A549 (cell line): ENCODE results near the gene TNS3. TPM values are rescaled to one million over a fixed set of nuclear protein-coding genes. Genes with fewer than 3 reads are reported as not detected.

Source experiments
- ATAC-seq, 2 experiments: fragments of 200-7000 bp in 1 of 2; fragments of >200 bp in 1 of 2; cut with Nextera tagmentation in 1 of 2; cut with Tn5 transposase in 1 of 2; 3 replicates each; pipeline versions ENCODE4 v1.8.0 to v1.9.1; 2018 to 2020; ENCODE audit warnings: mild to moderate bottlenecking in 1 of 2, moderate library complexity in 1 of 2
- CTCF ChIA-PET: fragments of 300-600 bp; sonication (Branson Sonifier 250); formaldehyde crosslinking; extraction: SDS; loops from one replicate; lab custom pipeline; 2021; ENCODE audit warnings: antibody characterized with exemption, inconsistent platforms; lab: Yijun Ruan, JAX
- POLR2A ChIA-PET: fragments of 350-600 bp; formaldehyde crosslinking; extraction: SDS; loops from one replicate; lab custom pipeline; 2021; ENCODE audit warnings: antibody characterized with exemption, inconsistent platforms; lab: Yijun Ruan, JAX
- DNase-seq, 2 experiments: peaks; one replicate each; pipeline versions ENCODE4 v3.0.0 to v3.0.0-alpha.2; 2011 to 2016; ENCODE audit warnings: low read depth in 1 of 2, low spot score in 1 of 2
- FAIRE-seq: peaks from 2 replicates; lab custom pipeline; 2011; peaks lifted over from hg19 to GRCh38; lab: Jason Lieb, UNC
- H3K27ac ChIP-seq, 2 experiments: fragments of >200 bp; sonication (Bioruptor Twin); formaldehyde crosslinking; 3 replicates each; pipeline ENCODE4 v1.5.1; 2016 to 2017
- H3K4me1 ChIP-seq: fragments of >200 bp; sonication (Bioruptor Twin); formaldehyde crosslinking; 3 replicates; pipeline ENCODE4 v1.6.1; 2016
- H3K4me2 ChIP-seq: fragments of >200 bp; sonication (Bioruptor Twin); formaldehyde crosslinking; 3 replicates; pipeline ENCODE4 v1.6.1; 2016
- H3K4me3 ChIP-seq: fragments of >200 bp; sonication (Bioruptor Twin); formaldehyde crosslinking; 3 replicates; pipeline ENCODE4 v1.5.1; 2016
- H3K9me3 ChIP-seq: fragments of >200 bp; sonication (Bioruptor Twin); formaldehyde crosslinking; 3 replicates; pipeline ENCODE4 v1.6.1; 2016
- BCL3 ChIP-seq: fragments of >200 bp; sonication (Bioruptor Twin); formaldehyde crosslinking; IDR thresholded peaks from 3 replicates; pipeline ENCODE4 v1.6.1; 2016
- BHLHE40 ChIP-seq: IDR thresholded peaks from 2 replicates; pipeline ENCODE4 v1.6.1; 2012; ENCODE audit warnings: low read depth, low read length, inconsistent platforms
- CBX2 ChIP-seq: fragments of 200-600 bp; sonication (generic); IDR thresholded peaks from 2 replicates; pipeline ENCODE4 v1.6.1; 2016; ENCODE audit warnings: low read depth, mild to moderate bottlenecking, borderline replicate concordance
- CBX8 ChIP-seq: fragments of 200-600 bp; sonication (generic); IDR thresholded peaks from 2 replicates; pipeline ENCODE4 v1.6.1; 2016
- CEBPB ChIP-seq, 2 experiments: fragments of >200 bp in 1 of 2; sonication (Bioruptor Twin) in 1 of 2; formaldehyde crosslinking in 1 of 2; IDR thresholded peaks; 2 replicates each; pipeline ENCODE4 v1.6.1; 2012 to 2016
- CHD2 ChIP-seq: fragments of 150-350 bp; IDR thresholded peaks from 2 replicates; pipeline ENCODE4 v1.6.1; 2014; ENCODE audit warnings: low read length; ENCODE audit not compliant: partially characterized antibody
- CHD4 ChIP-seq: fragments of 200-600 bp; sonication (generic); IDR thresholded peaks from 2 replicates; pipeline ENCODE4 v1.6.1; 2016; ENCODE audit warnings: antibody characterized with exemption, mild to moderate bottlenecking, borderline replicate concordance
- EHMT2 ChIP-seq: fragments of 200-600 bp; sonication (generic); IDR thresholded peaks from 2 replicates; pipeline ENCODE4 v1.6.1; 2016; ENCODE audit warnings: antibody characterized with exemption, low read depth, mild to moderate bottlenecking, moderate library complexity
- EP300 ChIP-seq, 2 experiments: fragments of >200 bp; sonication (Bioruptor Twin); formaldehyde crosslinking; IDR thresholded peaks; 2 replicates in 1 of 2; 3 replicates in 1 of 2; pipeline ENCODE4 v1.6.1; 2016 to 2017
- FOSB ChIP-seq: fragments of 250-450 bp; sonication (Bioruptor Pico); IDR thresholded peaks from 2 replicates; pipeline ENCODE4 v1.5.0; 2020; ENCODE audit warnings: mild to moderate bottlenecking, moderate library complexity
- GATA3 ChIP-seq: IDR thresholded peaks from 2 replicates; pipeline ENCODE4 v1.6.1; 2012; ENCODE audit warnings: borderline replicate concordance
- HEYL ChIP-seq: fragments of 250-450 bp; sonication (Bioruptor Pico); IDR thresholded peaks from 2 replicates; pipeline ENCODE4 v1.8.0; 2021; ENCODE audit warnings: mild to moderate bottlenecking, moderate library complexity
- HMGXB4 ChIP-seq: fragments of 250-450 bp; sonication (Bioruptor Pico); IDR thresholded peaks from 2 replicates; pipeline ENCODE4 v1.5.0; 2021; ENCODE audit warnings: mild to moderate bottlenecking, moderate library complexity, borderline replicate concordance
- HOXA7 ChIP-seq: fragments of 250-450 bp; sonication (Bioruptor Pico); IDR thresholded peaks from 2 replicates; pipeline ENCODE4 v1.5.0; 2020; ENCODE audit warnings: mild to moderate bottlenecking, moderate library complexity
- HOXB5 ChIP-seq: fragments of 250-450 bp; sonication (Bioruptor Pico); IDR thresholded peaks from 2 replicates; pipeline ENCODE4 v1.5.0; 2020; ENCODE audit warnings: mild to moderate bottlenecking, moderate library complexity
- JUNB ChIP-seq: fragments of >200 bp; sonication (Bioruptor Twin); formaldehyde crosslinking; IDR thresholded peaks from 2 replicates; pipeline ENCODE4 v1.6.1; 2016
- KDM1A ChIP-seq: fragments of 200-600 bp; sonication (generic); IDR thresholded peaks from 2 replicates; pipeline ENCODE4 v1.6.1; 2016; ENCODE audit warnings: low read depth, mild to moderate bottlenecking
- KDM5A ChIP-seq: fragments of 200-600 bp; sonication (generic); IDR thresholded peaks from 2 replicates; pipeline ENCODE4 v1.6.1; 2016; ENCODE audit warnings: antibody characterized with exemption, mild to moderate bottlenecking
- MAZ ChIP-seq: fragments of 150-350 bp; IDR thresholded peaks from 2 replicates; pipeline ENCODE4 v1.6.1; 2014; ENCODE audit warnings: antibody characterized with exemption, low read depth, low read length, borderline replicate concordance
- NFE2L2 ChIP-seq: fragments of 150-350 bp; conservative IDR thresholded peaks from 2 replicates; pipeline ENCODE4 v1.6.1; 2014; ENCODE audit warnings: low read length
- NPAS2 ChIP-seq: fragments of 250-450 bp; sonication (Bioruptor Pico); IDR thresholded peaks from 2 replicates; pipeline ENCODE4 v1.8.0; 2022; ENCODE audit warnings: mild to moderate bottlenecking, moderate library complexity, borderline replicate concordance
- NR3C1 ChIP-seq: fragments of >200 bp; sonication (Bioruptor Twin); formaldehyde crosslinking; IDR thresholded peaks from 3 replicates; pipeline ENCODE4 v1.6.1; 2017
- PBX3 ChIP-seq: IDR thresholded peaks from 2 replicates; pipeline ENCODE4 v1.6.1; 2012
- POLR2A ChIP-seq: IDR thresholded peaks from 2 replicates; pipeline ENCODE4 v1.6.1; 2012; ENCODE audit warnings: mild to moderate bottlenecking, low read length
- RFX5 ChIP-seq: fragments of 450-650 bp; IDR thresholded peaks from 2 replicates; pipeline ENCODE4 v1.7.1; 2014; ENCODE audit warnings: antibody characterized with exemption, mild to moderate bottlenecking, moderate library complexity
- RNF2 ChIP-seq: fragments of 200-600 bp; sonication (generic); IDR thresholded peaks from 2 replicates; pipeline ENCODE4 v1.6.1; 2016; ENCODE audit warnings: low read depth, mild to moderate bottlenecking, antibody characterized with exemption, moderate library complexity, borderline replicate concordance
- SMC3 ChIP-seq: fragments of >200 bp; sonication (Bioruptor Twin); formaldehyde crosslinking; IDR thresholded peaks from 3 replicates; pipeline ENCODE4 v1.6.1; 2018; ENCODE audit warnings: inconsistent platforms
- TFCP2L1 ChIP-seq: fragments of 250-450 bp; sonication (Bioruptor Pico); IDR thresholded peaks from 2 replicates; pipeline ENCODE4 v1.5.0; 2021; ENCODE audit warnings: mild to moderate bottlenecking
- ZNF302 ChIP-seq: fragments of 250-450 bp; sonication (Bioruptor Pico); IDR thresholded peaks from 2 replicates; pipeline ENCODE4 v1.9.0; 2021; ENCODE audit warnings: inconsistent platforms, mild to moderate bottlenecking, moderate library complexity
- ZSCAN20 ChIP-seq: fragments of 250-450 bp; sonication (Bioruptor Pico); IDR thresholded peaks from 2 replicates; pipeline ENCODE4 v1.8.0; 2022; ENCODE audit warnings: mild to moderate bottlenecking, moderate library complexity
- WGBS: methylation state at CpG from one replicate; pipeline ENCODE4 v1.1.6; 2017; ENCODE audit errors: missing lambda C conversion rate; 5-methylcytosine and 5-hydroxymethylcytosine counted together
- polyA plus RNA-seq, 4 experiments: library from polyadenylated mRNA; depleted of rRNA in 3 of 4; stranded (reverse); fragments of >200 nt; fragmentation: RNase III in 1 of 4; extraction: RNeasy Plus Mini Kit Qiagen cat#74134 plus additional on column Dnase treatment in 1 of 4; gene quantifications; 2 replicates in 3 of 4; 3 replicates in 1 of 4; pipeline ENCODE4 v1.2.3, GENCODE V29; 2011 to 2017
- TF ChIP-seq, protein P1 (sequence below): IDR thresholded peaks from 2 replicates; pipeline ENCODE4 v1.6.1; 2012; ENCODE audit warnings: low read depth, borderline replicate concordance
- TF ChIP-seq, protein P2 (sequence below): IDR thresholded peaks from 2 replicates; pipeline ENCODE4 v1.6.1; 2012
- TF ChIP-seq, protein P3 (sequence below): fragments of 250-450 bp; sonication (Bioruptor Pico); IDR thresholded peaks from 2 replicates; pipeline ENCODE4 v1.5.0; 2020; ENCODE audit warnings: low read depth, mild to moderate bottlenecking, moderate library complexity
- TF ChIP-seq, protein P4 (sequence below): fragments of 450-650 bp; IDR thresholded peaks from 2 replicates; pipeline ENCODE4 v1.6.1; 2014; ENCODE audit warnings: antibody characterized with exemption

Gene TNS3
- polyA plus RNA-seq, 2 of the 4 experiments (the other 2 are of a cell fraction): 107 to 134 TPM

GRCh38 chr7:47580811-47581331 is 1.0 kb downstream of the TNS3 start (continued):
- TF ChIP-seq RFX5: no peak
- TF ChIP-seq HOXB5: no peak
- TF ChIP-seq CBX2: no peak
- TF ChIP-seq, protein P1, sequence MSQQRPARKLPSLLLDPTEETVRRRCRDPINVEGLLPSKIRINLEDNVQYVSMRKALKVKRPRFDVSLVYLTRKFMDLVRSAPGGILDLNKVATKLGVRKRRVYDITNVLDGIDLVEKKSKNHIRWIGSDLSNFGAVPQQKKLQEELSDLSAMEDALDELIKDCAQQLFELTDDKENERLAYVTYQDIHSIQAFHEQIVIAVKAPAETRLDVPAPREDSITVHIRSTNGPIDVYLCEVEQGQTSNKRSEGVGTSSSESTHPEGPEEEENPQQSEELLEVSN: peak; percentile 42; the same call in 1 of the 2 replicates
- no peak for TF ChIP-seq ZSCAN20 (CRISPR knock-in tag)

DNA sequence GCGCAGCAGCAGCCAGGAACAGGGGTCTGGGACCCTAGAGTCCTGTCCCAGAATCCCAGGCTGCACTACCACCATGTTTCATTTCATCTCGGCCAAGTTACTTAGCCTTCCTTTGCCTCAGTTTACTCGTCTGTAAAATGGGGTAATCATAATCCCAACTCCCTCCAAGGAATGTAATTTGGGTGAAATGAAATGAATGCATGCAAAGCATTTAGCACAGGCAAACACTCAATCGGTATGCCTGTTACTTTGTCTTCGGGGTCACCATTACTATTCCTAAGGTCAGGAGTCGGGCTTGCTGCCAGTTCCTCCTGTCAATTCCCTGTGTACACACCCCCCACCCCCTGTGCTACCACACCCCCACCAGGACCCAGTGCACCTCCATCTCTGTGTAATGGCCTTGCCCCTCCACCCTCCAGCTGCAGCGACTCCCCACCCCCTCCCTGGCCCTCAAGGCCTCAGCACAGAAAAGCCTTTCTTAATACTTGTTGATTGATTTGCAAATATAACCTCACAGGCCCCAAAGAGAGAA is 1.7 kb downstream of the TNS3 start:
- Histone ChIP-seq H3K4me3 (peak overlapping the region; percentile 83), H3K9me3 (0 out of 3 replicates have a peak, but pooled peaks cover 1% of the 10 kb centered on the region), H3K4me2 (peak overlapping the region; percentile 86), H3K27ac (peak overlapping the region; percentile 99 to 100), H3K4me1 (peaks cover 74% of the 10 kb centered on the region)
- ChIA-PET CTCF (interaction anchor here (0.6 to 3.4 kb wide), 7 partner anchors 10 to 314 kb away, joined by 3 to 10 read pairs (median 3); no protein-coding TSS in a partner anchor), POLR2A (interaction anchor here (0.8 to 7.4 kb wide), 7 partner anchors 12 to 207 kb away, joined by 3 to 62 read pairs (median 9); no protein-coding TSS in a partner anchor)
- peak; percentile 68 for FAIRE-seq
- peak in 1 of 2 experiments; percentile 89 for DNase-seq
- peak in 1 of 2 experiments; percentile 8; a peak in 2 of 6 replicates for ATAC-seq
- WGBS: 4% methylated on average over 6 of the region's 7 CpGs
- peak; percentile 38 to 71; a peak in 2 of 5 replicates for TF ChIP-seq EP300 (IDR thresholded peaks at IDR 0.05)
- no peak for TF ChIP-seq POLR2A
- TF ChIP-seq PBX3: peak; percentile 18; the same call in 1 of the 2 replicates
- TF ChIP-seq HMGXB4 (CRISPR knock-in tag): no peak
- TF ChIP-seq ZSCAN20 (CRISPR knock-in tag): no peak
- peak; percentile 80; the same call in 1 of the 2 replicates for TF ChIP-seq GATA3
- TF ChIP-seq JUNB: no peak
- no peak for TF ChIP-seq CHD2
- no peak for TF ChIP-seq NPAS2 (CRISPR knock-in tag)
- no peak for TF ChIP-seq BCL3
- no peak for TF ChIP-seq EHMT2
- peak; percentile 83; the same call in 1 of the 2 replicates for TF ChIP-seq FOSB (CRISPR knock-in tag)
- TF ChIP-seq, protein P2, sequence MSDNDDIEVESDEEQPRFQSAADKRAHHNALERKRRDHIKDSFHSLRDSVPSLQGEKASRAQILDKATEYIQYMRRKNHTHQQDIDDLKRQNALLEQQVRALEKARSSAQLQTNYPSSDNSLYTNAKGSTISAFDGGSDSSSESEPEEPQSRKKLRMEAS: peak; percentile 13; the same call in 1 of the 2 replicates
- no peak for TF ChIP-seq RNF2
- no peak for TF ChIP-seq SMC3
- TF ChIP-seq NFE2L2: no peak
- no peak for TF ChIP-seq KDM5A
- TF ChIP-seq HEYL (CRISPR knock-in tag): no peak
- TF ChIP-seq KDM1A: peak; percentile 98
- TF ChIP-seq CEBPB (IDR thresholded peaks at IDR 0.05): peak in 1 of 2 experiments; percentile 35; a peak in 1 of 4 replicates
- 0 out of 2 replicates have a peak, but pooled peaks have one; percentile 45 for TF ChIP-seq CHD4
- peak; percentile 83; the same call in 1 of the 2 replicates for TF ChIP-seq ZNF302 (CRISPR knock-in tag)
- TF ChIP-seq TFCP2L1 (CRISPR knock-in tag): 0 out of 2 replicates have a peak, but pooled peaks have one; percentile 55
- no peak for TF ChIP-seq CBX8
- TF ChIP-seq, protein P3, sequence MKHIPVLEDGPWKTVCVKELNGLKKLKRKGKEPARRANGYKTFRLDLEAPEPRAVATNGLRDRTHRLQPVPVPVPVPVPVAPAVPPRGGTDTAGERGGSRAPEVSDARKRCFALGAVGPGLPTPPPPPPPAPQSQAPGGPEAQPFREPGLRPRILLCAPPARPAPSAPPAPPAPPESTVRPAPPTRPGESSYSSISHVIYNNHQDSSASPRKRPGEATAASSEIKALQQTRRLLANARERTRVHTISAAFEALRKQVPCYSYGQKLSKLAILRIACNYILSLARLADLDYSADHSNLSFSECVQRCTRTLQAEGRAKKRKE (CRISPR knock-in tag): 0 out of 2 replicates have a peak, but pooled peaks have one; percentile 77
- no peak for TF ChIP-seq BHLHE40
- no peak for TF ChIP-seq CBX2
- TF ChIP-seq, protein P4, sequence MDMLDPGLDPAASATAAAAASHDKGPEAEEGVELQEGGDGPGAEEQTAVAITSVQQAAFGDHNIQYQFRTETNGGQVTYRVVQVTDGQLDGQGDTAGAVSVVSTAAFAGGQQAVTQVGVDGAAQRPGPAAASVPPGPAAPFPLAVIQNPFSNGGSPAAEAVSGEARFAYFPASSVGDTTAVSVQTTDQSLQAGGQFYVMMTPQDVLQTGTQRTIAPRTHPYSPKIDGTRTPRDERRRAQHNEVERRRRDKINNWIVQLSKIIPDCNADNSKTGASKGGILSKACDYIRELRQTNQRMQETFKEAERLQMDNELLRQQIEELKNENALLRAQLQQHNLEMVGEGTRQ: no peak
- no peak for TF ChIP-seq HOXA7 (CRISPR knock-in tag)
- no peak for TF ChIP-seq NR3C1
- TF ChIP-seq MAZ: no peak
